PC-9 (cell line): Measurements from ENCODE around the gene TREH. TPM values are rescaled to one million over a fixed set of nuclear protein-coding genes. Genes with fewer than 3 reads are reported as not detected.
"Not testable (repeated sequence)": the region's sequence is repeated elsewhere in the genome, so short reads cannot be mapped to it uniquely, and the experiment has no call there.

Experiments used
- BruUV-seq: library from RNA; stranded (reverse); fragments of 400-500 nt; replicated peaks from 2 replicates; lab custom pipeline; 2021; lab: Mats Ljungman, UMichigan
- CTCF ChIA-PET: fragments of 300-600 bp; sonication (Branson Sonifier 250); formaldehyde crosslinking; loops from one replicate; lab custom pipeline; 2022; ENCODE audit warnings: antibody characterized with exemption; lab: Charles Lee
- POLR2A ChIA-PET: fragments of 300-600 bp; sonication (Branson Sonifier 250); formaldehyde crosslinking; loops from one replicate; lab custom pipeline; 2022; ENCODE audit warnings: antibody characterized with exemption; ENCODE audit not compliant: unreplicated experiment; lab: Charles Lee
- DNase-seq, 2 experiments: peaks; one replicate each; pipeline versions ENCODE4 v3.0.0 to v3.0.0-alpha.2; 2015 to 2022; ENCODE audit warnings: mixed read lengths in 1 of 2
- H2AFZ ChIP-seq: fragments of 200-600 bp; sonication (generic); 2 replicates; pipeline ENCODE4 v1.8.1; 2017; ENCODE audit warnings: antibody characterized with exemption
- H3F3A ChIP-seq: fragments of 200-600 bp; sonication (generic); 2 replicates; pipeline ENCODE4 v1.8.1; 2017; ENCODE audit warnings: antibody characterized with exemption, mild to moderate bottlenecking, low read depth; ENCODE audit not compliant: insufficient read depth
- H3K27ac ChIP-seq: fragments of 200-600 bp; sonication (generic); 2 replicates; pipeline ENCODE4 v1.6.1; 2016; ENCODE audit warnings: mixed run types
- H3K27me3 ChIP-seq: fragments of 200-600 bp; sonication (generic); 2 replicates; pipeline ENCODE4 v1.6.1; 2016; ENCODE audit warnings: low read depth, mixed run types; ENCODE audit not compliant: insufficient read depth
- H3K36me3 ChIP-seq: fragments of 200-600 bp; sonication (generic); 2 replicates; pipeline ENCODE4 v1.6.1; 2016; ENCODE audit warnings: low read depth, mixed run types
- H3K4me1 ChIP-seq: fragments of 200-600 bp; sonication (generic); replicated peaks from 2 replicates; pipeline ENCODE4 v1.6.1; 2016; ENCODE audit warnings: mixed run types; ENCODE audit not compliant: insufficient read depth
- H3K4me2 ChIP-seq: fragments of 200-600 bp; sonication (generic); 2 replicates; pipeline ENCODE4 v1.6.1; 2017; ENCODE audit warnings: mixed run types
- H3K4me3 ChIP-seq: fragments of 200-600 bp; sonication (generic); 2 replicates; pipeline ENCODE4 v1.6.1; 2016; ENCODE audit warnings: mixed run types
- H3K79me2 ChIP-seq: fragments of 200-600 bp; sonication (generic); 2 replicates; pipeline ENCODE4 v1.6.1; 2017; ENCODE audit warnings: low read depth, mixed run types
- H3K9me2 ChIP-seq: fragments of 200-600 bp; sonication (generic); 2 replicates; pipeline ENCODE4 v1.8.1; 2017; ENCODE audit warnings: mild to moderate bottlenecking; ENCODE audit not compliant: insufficient read depth
- H3K9me3 ChIP-seq: fragments of 200-600 bp; sonication (generic); 2 replicates; pipeline ENCODE4 v1.8.1; 2016; ENCODE audit warnings: low read depth; ENCODE audit not compliant: insufficient read depth
- H4K20me1 ChIP-seq: fragments of 200-600 bp; sonication (generic); 2 replicates; pipeline ENCODE4 v1.8.1; 2017; ENCODE audit not compliant: insufficient read depth
- EZH2 ChIP-seq: fragments of 200-600 bp; sonication (generic); IDR thresholded peaks from 2 replicates; pipeline ENCODE4 v1.8.0; 2017; ENCODE audit warnings: antibody characterized with exemption, low read depth
- intact Hi-C: fragments of 100-400 bp; cut with micrococcal nuclease; formaldehyde crosslinking; loops from one replicate; pipeline ENCODE4 v1.10.0; 2022; ENCODE audit not compliant: unreplicated experiment
- total RNA-seq: library from RNA; stranded (reverse); gene quantifications from 2 replicates; pipeline ENCODE4 v1.2.3, GENCODE V29; 2021
- TF ChIP-seq, protein P1 (sequence below): fragments of 200-600 bp; sonication (generic); conservative IDR thresholded peaks from 2 replicates; pipeline ENCODE4 v1.6.1; 2017; ENCODE audit warnings: mixed run types, antibody characterized with exemption, mild to moderate bottlenecking, moderate library complexity

TREH gene
- total RNA-seq, 1 experiment from 2014 or later: not detected

DNA sequence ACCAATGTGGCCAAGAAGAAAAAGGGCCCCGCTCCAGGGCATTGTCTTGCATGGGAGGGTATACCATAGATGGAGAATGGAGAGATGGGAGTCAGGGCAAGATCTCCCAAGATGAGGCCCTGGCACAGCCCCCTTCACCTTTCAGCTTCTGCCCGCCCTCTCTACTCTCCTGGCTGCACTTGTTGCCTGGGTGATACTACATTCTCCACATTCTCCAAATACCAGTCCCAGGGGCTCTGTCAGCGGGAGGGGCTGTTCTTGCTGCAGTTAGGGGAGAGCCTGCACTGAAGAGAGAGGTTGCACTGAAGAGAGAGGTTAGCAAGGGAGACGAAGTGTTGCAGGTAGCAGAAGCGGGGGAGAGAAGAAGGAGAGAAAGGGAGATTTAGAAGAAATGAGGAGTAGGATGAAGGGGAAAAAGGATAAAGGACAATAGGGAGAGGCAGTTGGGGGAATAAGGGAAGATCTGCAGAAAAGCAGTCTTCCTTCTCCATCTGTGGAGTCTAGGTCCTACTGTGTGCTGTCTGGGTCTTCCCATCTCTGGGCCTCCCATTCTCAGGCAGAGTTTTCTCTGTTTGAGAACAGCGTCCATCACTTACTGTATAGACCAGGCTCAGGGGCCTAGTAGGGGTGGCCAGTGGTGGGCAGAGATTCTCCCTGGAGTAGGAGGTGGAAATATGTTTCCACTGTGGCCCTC is 64.0 kb downstream of the TREH start:
- no TSS peak for BruUV-seq
- no peaks in the 10 kb centered on the region for H3K27me3 ChIP-seq
- ChIA-PET POLR2A (interaction anchor here (0.7 kb wide), 1 partner anchor 10 kb away, joined by 3 read pairs; no protein-coding TSS in a partner anchor), CTCF (interaction anchor here (0.5 to 0.8 kb wide), 2 partner anchors 387 to 558 kb away, joined by 3 to 6 read pairs; no protein-coding TSS in a partner anchor)
- no peak overlapping the region for H3K27ac ChIP-seq
- no peaks in the 10 kb centered on the region for H3K9me2 ChIP-seq
- no peaks in the 10 kb centered on the region for H3K36me3 ChIP-seq
- peak; percentile 67 to 75 for DNase-seq
- peaks cover 33% of the 10 kb centered on the region for H3K4me1 ChIP-seq
- TF ChIP-seq, protein P1, sequence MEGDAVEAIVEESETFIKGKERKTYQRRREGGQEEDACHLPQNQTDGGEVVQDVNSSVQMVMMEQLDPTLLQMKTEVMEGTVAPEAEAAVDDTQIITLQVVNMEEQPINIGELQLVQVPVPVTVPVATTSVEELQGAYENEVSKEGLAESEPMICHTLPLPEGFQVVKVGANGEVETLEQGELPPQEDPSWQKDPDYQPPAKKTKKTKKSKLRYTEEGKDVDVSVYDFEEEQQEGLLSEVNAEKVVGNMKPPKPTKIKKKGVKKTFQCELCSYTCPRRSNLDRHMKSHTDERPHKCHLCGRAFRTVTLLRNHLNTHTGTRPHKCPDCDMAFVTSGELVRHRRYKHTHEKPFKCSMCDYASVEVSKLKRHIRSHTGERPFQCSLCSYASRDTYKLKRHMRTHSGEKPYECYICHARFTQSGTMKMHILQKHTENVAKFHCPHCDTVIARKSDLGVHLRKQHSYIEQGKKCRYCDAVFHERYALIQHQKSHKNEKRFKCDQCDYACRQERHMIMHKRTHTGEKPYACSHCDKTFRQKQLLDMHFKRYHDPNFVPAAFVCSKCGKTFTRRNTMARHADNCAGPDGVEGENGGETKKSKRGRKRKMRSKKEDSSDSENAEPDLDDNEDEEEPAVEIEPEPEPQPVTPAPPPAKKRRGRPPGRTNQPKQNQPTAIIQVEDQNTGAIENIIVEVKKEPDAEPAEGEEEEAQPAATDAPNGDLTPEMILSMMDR: no peak
- no peak for TF ChIP-seq EZH2
- H2AFZ ChIP-seq: no peak overlapping the region
- intact Hi-C loops: no loop called here
- 0 out of 2 replicates have a peak, but pooled peaks cover 6% of the 10 kb centered on the region for H3K79me2 ChIP-seq
- peak overlapping the region; percentile 28; the same call in 1 of the 2 replicates for H3K4me2 ChIP-seq
- H4K20me1 ChIP-seq: no peaks in the 10 kb centered on the region
- H3K4me3 ChIP-seq: no peak overlapping the region
- peaks cover 13% of the 10 kb centered on the region for H3F3A ChIP-seq
- H3K9me3 ChIP-seq: no peaks in the 10 kb centered on the region

GRCh38 chr11:118614511-118614910 is 64.9 kb downstream of the TREH start:
- ChIA-PET CTCF (no interaction called here), POLR2A (interaction anchor here (0.7 kb wide), 1 partner anchor 478 kb away, joined by 34 read pairs; no protein-coding TSS in a partner anchor)
- Histone ChIP-seq H4K20me1 (no peaks in the 10 kb centered on the region), H3K9me2 (no peaks in the 10 kb centered on the region), H3K4me3 (no peak overlapping the region), H2AFZ (no peak overlapping the region), H3K27me3 (no peaks in the 10 kb centered on the region), H3K4me2 (no peak overlapping the region), H3K79me2 (no peaks in the 10 kb centered on the region), H3F3A (peaks cover 4% of the 10 kb centered on the region), H3K9me3 (no peaks in the 10 kb centered on the region), H3K4me1 (peaks cover 27% of the 10 kb centered on the region), H3K36me3 (no peaks in the 10 kb centered on the region), H3K27ac (no peak overlapping the region)
- intact Hi-C loops: no loop called here
- DNase-seq: no peak
- no TSS peak for BruUV-seq
- no peak for TF ChIP-seq EZH2

DNA sequence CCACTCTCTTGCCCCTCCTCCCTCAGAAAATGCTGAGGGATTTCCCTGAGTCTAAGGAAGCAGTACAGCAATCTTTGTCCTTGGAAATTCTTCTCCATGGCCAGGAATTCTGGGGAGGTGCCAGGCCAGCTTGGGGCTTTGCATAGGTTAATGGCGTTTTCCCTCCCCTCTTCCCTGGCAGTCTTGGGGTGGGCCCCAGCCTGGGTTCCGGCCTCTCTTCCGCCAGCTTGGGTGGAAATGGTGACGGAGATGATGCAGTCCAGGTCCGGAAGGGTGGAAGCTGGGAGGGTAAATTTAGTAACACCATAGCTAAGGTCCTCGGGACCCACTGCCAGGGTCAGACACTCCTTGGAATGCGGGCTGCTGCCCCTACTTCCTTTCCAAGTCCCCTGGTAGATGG is 67.1 kb downstream of the TREH start:
- no peak overlapping the region for H2AFZ ChIP-seq
- no TSS peak for BruUV-seq
- no peak for DNase-seq
- H3K4me3 ChIP-seq: no peak overlapping the region
- no peaks in the 10 kb centered on the region; the same call in 1 of the 2 replicates for H3F3A ChIP-seq
- intact Hi-C loops: no loop called here
- no peaks in the 10 kb centered on the region for H4K20me1 ChIP-seq
- ChIA-PET CTCF (interaction anchor here (0.6 kb wide), 1 partner anchor 455 kb away, joined by 12 read pairs; the partner anchor contains the start of gene VPS11), POLR2A (interaction anchor here (0.6 kb wide), 1 partner anchor 278 kb away, joined by 4 read pairs; no protein-coding TSS in a partner anchor)
- peaks cover 22% of the 10 kb centered on the region for H3K4me1 ChIP-seq
- no peaks in the 10 kb centered on the region for H3K9me3 ChIP-seq
- H3K36me3 ChIP-seq: no peaks in the 10 kb centered on the region
- TF ChIP-seq, protein P1: no peak
- no peak for TF ChIP-seq EZH2
- H3K79me2 ChIP-seq: no peaks in the 10 kb centered on the region
- no peak overlapping the region for H3K27ac ChIP-seq
- H3K27me3 ChIP-seq: peaks cover 8% of the 10 kb centered on the region; the same call in 1 of the 2 replicates
- no peaks in the 10 kb centered on the region for H3K9me2 ChIP-seq
- no peak overlapping the region for H3K4me2 ChIP-seq

DNA sequence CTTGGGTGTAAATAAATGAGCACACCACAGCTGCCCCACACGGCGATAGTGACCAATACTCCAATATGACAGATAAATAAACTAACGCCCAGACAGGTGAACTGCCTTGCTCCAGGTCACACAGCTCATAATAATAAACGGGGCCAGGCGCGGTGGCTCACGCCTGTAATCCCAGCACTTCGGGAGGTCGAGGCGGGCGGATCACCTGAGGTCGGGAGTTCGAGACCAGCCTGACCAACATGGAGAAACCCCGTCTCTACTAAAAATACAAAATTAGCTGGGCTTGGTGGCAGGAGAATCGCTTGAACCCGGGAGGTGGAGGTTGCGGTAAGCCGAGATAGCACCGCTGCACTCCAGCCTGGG is 68.0 kb downstream of the TREH start:
- H3K36me3 ChIP-seq, H2AFZ ChIP-seq, H3K27ac ChIP-seq, H3K9me2 ChIP-seq, CTCF ChIA-PET, DNase-seq, H4K20me1 ChIP-seq, H3K4me3 ChIP-seq, intact Hi-C loops, BruUV-seq, H3K9me3 ChIP-seq, H3K4me2 ChIP-seq, H3K79me2 ChIP-seq, H3F3A ChIP-seq: not testable (repeated sequence)
- Histone ChIP-seq H3K27me3 (peaks cover 13% of the 10 kb centered on the region; the same call in 1 of the 2 replicates), H3K4me1 (peaks cover 22% of the 10 kb centered on the region)
- POLR2A ChIA-PET: interaction anchor here (0.6 kb wide), 1 partner anchor 704 kb away, joined by 6 read pairs; no protein-coding TSS in a partner anchor
